CD4-positive, alpha-beta T cell treated with Interleukin-6 at 100 ng/mL for 8 hours (primary cell): ENCODE measurements around the gene SP9.

ENCODE experiments used
- DNase-seq: peaks from one replicate; pipeline ENCODE4 v3.0.0-alpha.2; 2020; ENCODE audit warnings: mixed read lengths, low spot score

Gene SP9

DNA sequence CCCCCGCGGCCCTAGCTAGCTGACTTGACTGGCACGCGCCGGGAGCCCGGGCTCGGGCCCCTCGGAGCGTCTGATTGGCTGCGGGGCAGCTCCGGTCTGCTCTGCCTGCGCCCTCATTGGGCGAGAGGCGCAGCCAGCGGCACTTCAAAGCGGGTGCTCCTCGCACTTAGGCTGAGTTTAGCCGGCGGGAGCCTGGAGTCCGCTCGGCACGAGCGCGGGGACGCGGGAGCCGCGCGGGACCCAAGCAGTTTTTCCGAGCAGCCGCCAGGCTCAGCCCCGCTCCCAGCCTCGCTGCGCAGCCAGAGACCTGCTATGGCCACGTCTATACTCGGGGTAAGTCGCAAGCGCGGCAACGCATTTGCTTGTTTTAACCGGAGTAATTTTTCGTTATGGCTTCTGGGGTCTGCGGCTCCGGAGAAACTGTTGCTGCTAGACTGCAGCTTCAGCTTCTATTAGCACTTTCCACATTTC is at the start of gene SP9:
TSS of gene SP9 (plus strand) at position 174 of the 471 bp plus-strand sequence. CDS start at position 313, 139 bp downstream.
- no peak for DNase-seq

DNA sequence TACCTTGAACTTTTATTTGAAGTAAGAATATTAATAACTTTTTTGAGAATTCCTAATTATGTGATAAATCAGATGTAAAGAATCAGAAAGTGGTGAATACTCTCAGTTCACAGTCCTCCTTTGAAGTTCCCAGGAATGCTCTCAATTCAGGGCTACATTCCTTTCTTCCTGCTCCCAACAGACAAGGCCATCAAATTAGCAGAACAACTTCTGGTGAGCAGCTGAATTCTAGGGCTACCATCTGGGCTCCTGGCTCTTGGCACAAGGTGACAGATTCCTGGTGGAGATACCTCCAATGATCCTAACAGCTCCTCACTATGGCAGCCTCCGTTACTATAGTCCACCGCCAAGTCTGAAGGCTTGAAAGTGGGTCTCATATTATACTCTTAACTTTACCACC is 48.6 kb upstream of the SP9 start:
- DNase-seq = no peak

DNA sequence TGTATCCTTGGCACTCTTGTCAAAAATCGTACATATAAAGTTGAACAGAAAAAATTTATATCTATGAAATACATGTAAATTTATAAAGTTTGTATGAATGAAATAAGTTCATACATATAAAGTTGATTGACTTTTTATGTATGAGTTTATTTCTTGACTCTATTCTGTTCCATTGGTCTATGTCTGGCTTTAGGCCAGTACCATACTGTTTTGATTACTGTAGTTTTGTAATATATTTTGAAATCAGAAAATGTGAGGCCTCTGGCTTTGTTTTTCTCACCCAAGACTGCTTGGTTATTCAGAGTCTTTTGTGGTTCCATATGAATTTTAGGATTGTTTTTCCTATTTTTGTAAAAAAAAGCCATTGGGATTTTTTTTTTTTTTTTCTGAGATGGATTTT is 41.8 kb upstream of the SP9 start:
- no peak for DNase-seq

DNA sequence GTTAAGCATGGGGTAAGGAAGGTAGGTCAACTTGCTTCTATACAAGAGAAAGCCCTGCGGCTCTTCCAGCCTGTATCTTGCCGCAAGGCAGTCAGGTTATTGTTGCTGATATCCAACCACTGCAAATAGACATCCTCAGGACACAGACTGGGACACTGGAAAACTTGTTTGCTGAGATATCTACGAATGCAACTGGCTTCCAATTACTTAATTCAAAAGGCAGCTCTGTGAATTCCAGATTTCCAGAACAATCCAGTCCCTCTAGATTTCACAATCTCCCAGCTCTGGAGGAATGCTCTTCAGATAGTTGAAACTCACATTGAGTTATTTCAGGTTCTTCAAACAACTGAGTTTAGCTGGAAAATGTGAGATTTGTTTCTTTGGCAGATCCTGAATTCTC is 34.6 kb upstream of the SP9 start:
- DNase-seq = no peak

DNA sequence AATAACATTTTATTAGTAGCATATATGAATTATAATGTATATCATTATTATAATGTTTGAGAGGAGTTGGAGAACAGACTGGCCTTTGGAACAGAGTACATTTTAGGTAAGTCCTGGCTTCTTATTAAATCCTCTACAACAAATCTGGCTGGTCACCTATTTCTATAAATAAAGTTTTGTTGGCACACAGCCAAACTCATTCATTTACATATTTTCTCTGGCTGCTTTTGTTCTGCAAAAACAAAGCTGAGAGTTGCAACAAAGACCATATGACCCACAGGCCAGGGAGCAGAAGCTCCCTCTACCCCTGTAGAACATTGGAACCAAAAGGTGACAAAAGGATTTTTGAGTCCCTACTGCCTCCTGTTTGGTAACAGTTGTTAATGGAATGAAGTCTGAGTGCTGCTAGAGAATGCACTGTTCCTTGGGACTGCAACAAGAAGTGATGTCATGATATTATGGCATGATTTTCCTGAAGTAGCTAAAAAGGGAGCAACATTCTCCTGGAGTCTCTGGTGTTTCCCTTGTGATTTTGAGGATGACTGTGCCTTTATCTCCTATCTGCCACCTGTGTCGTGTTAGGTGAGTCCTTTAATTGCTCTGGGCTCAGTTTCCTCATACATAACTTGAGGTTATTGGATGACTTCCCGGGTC is 22.0 kb upstream of the SP9 start:
- DNase-seq = no peak

DNA sequence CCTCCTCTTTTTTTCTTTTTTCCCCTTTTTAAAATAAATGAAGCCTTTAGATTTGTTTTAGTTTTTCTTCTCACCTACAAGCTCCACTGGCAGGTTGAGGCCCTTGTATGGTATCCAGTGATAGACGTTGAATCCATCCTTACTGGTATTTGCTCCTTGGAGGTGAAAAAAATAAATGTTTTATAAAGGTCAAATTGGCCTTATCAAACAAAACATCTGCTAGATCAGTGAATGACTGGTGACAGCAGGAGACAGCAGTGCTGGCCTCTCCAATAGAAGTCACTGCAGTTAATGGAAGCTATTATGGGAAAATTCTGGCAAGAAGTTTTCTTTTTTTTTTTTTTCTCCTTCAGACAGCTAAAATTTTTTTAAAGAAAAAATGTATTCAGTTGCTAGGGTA is 12.6 kb upstream of the SP9 start:
- no peak for DNase-seq

DNA sequence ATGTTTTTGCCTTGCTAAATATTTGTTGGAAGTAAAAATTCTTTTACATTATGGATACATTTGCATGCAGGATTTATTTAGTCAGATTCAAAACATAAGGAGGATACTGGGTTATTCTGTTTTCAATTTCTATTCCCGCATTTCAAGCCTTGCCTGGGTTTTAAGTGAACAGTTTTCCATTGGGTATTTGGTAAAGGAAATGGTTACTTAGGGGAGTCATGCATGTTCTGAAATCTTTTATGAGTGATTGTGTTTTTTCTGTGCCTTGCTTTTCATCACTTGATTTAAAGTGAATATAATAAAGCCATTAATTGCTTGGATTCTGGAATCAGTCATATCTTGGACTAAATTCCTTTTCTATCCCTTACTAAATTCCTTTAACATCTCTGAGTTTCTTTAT is 12.0 kb upstream of the SP9 start:
- DNase-seq = no peak

DNA sequence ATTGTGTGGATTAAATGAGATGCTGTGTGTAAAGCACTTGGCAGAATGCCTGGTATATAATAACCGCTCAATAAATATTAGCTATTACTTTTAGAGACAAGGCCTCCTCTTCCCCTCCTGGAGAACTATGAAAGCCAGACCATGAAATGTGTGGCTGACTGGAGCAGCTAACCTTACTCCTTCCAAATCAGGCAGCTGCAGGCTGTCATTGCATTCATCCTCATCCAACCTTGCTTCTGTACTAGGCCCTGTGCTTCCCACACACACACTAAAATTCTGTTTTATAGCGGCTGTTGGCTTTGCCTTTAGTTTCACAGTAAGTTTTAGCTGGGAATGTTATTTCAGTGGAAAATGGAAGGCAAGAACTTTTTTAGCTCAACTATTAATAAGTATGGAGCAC is 10.2 kb upstream of the SP9 start:
- no peak for DNase-seq

DNA sequence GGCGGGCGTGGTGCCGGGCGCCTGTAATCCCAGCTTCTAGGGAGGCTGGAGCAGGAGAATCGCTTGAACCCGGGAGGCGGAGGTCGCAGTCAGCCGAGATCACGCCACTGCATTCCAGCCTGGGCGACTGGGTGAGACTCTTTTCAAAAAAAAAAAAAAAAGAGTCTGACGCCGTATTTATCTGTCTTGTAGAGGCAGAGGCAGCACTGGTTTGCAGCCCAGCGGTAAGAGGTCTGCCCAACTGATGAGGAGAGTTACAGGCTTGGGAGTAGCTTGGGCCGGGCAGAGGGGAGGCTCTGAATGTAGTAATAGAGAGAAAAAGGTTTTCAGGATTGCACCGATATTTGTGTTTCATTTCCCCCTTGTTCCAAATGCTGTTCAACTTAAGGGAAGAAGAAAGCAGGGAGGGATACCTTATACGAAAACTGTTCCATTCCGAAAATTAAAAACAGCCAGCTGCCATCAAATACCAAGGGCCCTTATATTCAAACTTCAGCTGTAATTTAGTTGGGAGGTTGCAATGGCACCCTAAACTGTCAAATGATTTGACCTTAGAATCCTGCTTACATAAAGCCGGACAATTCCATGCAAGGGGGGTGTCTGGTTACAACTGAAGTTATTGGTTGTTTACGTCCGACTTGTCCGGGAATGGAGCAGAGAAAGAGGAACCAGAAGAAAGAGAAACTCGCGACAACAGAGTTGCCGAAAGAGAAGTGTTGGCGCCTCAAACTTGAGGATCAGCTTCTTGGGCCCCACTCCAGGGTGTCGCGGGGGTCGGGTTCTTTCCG is 9.2 kb upstream of the SP9 start:
- DNase-seq = no peak

DNA sequence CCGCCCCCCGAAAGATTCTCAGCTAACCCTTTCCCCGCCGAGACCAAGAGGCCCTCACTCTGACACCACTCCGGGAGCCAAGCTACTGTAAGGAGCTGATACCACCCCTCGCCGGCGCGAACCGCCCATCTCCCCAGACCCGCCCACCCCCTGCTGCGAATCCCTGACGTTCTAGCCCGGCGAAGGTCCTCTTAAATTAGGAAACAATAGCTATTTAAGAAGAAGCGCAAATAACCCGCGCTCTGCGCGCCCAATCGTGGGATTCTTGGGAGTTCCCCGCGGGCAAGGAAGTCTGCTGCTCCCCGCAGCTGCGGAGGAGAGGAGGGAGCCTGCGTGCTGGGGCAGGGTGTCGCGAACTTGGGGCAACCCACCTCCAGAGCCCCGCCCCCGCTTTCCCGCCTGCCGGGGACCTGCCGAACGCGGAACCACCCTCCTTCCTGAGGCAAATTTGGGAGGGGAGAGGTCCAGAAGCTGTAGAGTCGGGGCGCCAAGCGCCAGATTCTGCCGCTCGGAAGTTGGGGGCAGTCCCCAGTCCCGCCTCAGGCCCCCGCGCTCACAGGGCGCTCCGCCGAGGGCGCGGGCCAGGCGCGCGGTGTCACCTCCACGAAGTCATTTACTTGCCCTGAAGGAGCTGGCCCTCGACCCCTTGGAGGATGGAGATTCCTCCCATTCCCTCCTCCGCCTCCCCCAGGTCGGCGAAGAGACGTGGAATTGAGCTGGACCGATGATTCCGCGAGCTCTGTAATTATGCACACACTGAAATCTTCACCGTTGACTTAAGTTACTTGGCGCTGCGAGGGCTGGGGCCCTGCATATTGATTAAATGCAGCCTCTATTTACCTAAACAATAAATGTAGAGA is 8.4 kb upstream of the SP9 start:
- no peak for DNase-seq

DNA sequence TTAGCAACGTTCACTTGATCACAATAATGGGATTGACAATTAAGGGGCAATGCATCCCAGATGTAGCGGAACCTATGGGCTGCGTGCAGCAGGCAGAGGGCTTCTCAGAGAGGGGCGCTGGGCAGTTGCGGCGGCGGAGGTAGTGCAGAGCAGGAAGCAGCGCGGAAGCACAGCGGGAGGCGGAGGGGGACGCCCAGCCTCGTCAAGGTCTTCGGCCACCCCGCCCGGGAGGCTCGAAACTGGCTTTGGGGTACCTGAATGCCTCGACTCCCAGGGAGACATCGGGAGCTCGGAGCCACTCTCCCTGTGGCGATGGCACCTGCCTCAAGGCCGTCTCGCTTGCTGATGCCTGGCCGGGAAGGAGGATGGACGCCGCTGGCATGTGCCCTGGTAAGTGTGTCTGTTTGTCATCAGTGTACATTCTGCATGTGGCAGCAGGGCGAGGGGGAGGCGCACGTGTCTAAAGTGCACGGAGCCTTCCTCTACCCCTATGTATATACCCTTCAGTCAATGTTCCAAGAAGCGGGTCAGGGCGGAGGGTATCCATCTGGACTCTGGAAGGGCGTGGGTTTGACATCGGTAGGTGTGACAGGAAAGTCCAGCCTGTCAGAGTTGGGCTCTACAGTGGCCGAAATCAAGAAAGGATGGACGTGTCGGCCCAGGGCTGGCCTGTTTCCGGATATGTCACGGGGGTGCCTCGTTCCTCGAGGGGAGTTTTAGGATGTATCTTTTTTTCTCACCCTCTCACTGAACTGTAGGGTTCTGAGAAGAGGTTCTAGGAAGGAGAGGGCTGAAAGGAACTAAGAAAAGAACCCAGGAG is 7.5 kb upstream of the SP9 start:
- DNase-seq = no peak

DNA sequence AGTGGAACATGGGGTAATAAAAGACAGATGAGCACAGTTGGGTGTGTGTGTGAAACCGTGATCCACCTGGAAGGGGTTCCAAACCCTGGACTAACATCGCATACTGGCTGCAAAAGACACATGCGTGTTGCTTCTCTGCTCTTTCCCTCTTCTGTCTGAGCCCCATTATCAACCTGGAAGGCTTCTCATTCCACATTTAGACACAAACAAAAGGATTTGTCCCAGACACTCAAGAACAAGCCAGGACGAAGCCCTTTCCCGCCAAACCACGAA is 7.0 kb upstream of the SP9 start:
- DNase-seq = no peak

DNA sequence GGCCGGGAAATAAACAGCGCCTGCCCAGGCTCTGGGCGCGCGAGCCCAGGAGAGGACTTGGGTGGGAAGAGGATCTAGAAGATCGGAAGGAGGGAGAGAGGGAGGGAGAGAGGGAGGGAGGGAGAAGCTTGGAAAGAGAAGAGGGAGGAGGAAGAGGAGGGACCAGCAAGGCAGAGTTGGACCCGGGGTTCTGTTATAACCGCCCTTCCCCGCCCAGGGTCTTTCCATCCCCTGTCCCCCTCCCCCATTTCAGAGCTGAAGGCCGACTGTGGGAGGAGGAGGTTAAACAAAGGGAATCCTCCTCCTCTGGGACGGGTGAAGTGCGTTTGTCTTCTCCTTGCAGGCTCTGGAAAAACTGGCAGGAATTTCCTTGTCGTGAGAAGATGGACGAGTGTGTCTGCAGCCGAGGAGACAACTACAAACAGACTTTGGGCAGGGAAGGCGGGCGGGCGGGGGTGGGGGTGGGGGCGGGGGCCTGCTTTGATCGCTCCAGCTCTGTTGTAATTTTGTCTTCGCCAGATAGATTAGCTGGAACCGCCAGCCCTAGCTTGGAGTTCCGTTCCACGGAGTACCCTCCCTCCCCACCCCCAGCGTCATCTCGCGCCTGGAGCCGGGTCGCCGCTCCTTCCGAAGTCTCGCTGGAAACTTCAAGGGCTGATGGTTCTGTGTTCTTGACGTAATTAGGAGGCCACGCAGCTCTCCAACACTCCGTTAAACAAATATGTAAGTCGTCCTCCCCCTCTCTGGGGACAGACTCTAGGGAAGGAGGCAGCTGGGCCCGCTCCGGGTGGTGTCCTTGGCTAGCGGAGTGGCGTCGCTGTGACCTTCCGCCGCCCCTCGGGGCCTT is 6.4 kb upstream of the SP9 start:
- DNase-seq = no peak

DNA sequence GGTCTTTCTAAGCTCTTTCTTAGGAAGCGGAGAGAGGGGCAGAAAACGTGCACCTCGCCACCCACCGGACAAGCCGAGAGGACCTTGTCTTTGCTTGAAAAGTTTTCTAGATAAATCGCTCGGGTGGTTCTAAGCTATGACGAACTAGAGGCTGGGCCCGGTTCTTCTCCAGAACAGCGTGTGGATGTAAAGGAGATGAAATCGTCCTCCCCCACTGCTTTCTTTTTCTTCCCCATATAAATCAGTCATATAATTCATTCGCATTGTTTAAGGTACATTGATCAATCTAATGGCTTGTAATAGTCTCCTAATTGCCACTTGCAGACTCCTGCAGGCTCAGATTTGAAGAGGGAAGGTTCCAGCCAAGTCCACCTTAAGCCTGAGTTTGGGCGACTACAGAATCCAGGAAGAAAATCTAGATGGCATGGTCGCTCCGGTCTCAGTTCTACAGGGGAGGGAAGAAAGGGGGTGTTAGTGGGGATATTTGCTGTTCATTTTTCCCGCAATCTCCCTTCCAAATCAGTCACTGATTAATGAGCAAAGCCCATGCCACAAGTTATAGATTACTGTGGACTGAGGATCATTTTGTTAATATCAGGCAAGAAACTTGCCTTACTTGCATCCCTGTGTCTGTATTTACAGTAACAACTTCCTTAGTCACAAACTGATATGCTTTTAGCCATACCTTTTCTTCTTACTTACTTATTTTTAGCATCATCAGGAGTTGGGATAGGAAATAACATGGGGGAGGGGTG is 5.6 kb upstream of the SP9 start:
- DNase-seq = no peak

DNA sequence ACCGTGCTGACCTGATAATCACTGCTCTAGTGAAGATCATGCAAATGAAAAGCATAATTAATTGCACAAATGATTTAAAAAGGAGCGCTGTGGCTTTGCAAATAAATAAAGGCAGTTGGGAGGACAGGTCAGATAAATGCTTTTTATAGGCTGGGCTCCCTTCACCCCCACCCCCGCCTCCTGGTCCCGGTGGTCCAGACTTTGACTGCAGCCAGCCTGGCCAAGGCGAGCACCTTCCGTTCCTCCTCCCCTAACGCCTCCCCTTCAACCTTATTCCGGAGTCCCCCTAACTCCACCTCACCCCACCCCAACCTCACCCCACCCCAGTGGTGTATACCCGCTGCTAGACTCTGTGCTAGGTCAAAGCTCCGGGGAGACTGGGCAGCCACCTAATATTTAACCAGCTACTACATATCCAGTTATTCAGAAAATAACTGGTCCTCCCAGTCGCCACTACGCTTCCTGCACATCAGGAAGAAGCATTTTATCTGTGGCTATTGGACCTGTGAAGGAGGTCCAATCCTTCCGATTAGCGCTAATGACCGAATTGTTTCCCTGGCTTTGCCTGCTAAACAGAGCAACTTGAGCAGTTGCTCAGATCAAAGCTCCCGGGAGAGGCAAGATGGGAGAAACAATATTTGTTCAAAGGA is 3.7 kb upstream of the SP9 start:
- no peak for DNase-seq

DNA sequence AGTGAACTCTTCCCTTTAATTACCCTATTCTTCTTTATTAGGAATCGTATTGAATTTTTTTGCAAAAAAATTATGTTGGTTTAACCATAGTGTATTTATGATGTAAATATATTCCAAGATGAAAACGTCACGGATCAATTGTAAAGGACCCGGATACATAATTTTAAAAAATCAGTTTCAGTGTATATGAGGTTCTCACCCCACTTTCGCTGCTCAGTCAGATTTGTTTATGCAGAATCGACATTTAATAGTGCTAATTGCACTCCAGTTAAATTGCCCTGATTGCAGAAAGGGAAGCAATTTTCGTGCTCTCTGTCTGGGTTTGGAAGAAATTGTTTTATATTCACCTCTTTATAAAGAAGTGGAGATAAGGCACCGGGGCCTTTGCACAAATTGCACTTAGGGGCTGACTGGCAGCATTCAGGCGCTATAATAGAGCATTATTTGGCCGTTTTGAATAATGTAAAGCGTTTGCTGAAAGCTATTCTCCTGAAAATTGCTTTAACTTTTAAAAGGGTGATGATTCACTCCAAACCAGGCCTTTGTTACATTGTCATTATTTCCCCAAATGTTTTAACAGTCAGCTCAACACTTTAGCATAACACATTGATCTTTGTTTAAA is 3.0 kb upstream of the SP9 start:
- DNase-seq = no peak

DNA sequence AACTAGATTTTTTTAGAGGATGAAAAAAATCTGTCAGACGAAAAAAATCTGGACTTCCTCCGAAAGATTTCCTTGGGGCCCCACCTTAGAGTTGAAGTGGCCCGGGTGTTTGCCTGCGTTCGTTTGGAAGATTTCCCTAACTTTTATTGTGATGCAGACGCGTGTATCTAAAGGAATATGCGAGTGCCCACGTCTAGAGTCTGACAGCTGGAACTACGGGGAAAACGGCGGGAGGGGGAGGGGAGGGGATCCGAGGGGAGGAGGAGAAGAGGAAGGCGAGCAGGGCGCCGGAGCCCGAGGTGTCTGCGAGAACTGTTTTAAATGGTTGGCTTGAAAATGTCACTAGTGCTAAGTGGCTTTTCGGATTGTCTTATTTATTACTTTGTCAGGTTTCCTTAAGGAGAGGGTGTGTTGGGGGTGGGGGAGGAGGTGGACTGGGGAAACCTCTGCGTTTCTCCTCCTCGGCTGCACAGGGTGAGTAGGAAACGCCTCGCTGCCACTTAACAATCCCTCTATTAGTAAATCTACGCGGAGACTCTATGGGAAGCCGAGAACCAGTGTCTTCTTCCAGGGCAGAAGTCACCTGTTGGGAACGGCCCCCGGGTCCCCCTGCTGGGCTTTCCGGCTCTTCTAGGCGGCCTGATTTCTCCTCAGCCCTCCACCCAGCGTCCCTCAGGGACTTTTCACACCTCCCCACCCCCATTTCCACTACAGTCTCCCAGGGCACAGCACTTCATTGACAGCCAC is 2.4 kb upstream of the SP9 start:
- DNase-seq = no peak

DNA sequence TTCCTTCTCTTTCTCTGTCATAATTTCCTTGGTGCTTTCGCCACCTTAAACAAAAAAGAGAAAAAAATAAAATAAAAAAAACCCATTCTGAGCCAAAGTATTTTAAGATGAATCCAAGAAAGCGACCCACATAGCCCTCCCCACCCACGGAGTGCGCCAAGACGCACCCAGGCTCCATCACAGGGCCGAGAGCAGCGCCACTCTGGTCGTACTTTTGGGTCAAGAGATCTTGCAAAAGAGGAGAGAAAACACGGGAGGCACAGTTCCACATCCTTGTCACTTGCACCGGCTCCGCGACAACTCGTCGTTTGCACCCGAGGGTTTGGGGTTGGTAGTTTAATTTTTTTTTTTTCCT is 1.8 kb upstream of the SP9 start:
- DNase-seq = no peak
